HL-60/S4 treated with phorbol 12-myristate 13-acetate at 8.2 ng/mL for 4 days and 3 days (cell line): Measurements from ENCODE around the gene RNF121.

Experiments used
- in situ Hi-C: fragments of 300-500 bp; cut with MboI; formaldehyde crosslinking; loops from 2 replicates; pipeline ENCODE4 v1.15.0; 2022; ENCODE audit warnings: low sequenced_read_pairs

The RNF121 gene

DNA sequence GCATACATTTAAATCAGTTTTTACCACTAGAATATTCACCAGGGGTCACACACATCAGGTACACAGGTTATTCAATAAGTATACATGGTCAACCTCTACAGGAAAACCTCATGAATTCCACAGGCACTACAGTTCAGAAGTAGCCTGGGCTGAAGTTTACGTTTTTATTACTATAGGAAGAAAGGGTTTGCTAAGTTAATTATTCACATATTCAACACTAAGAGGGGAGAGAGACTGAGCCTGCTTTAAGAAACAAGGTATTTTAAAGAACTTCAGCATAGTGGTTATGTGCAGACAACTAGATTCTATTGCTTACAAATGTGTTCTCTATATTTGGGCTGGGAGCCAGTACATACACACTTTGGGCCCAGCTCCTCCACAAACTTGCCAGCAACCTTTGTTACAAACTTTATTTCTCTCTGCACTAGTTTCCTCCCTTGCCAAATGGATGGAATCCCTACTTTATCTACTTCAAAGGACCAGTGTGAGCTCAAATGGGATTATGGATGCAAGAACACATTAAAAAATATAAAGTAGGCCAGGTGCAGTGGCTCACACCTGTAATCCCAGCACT, 101.7 kb downstream of the RNF121 start:
- in situ Hi-C loops: loop anchor here (25.0 kb wide), 1 partner anchor 407 kb away; the partner anchor contains the start of gene CLPB

DNA sequence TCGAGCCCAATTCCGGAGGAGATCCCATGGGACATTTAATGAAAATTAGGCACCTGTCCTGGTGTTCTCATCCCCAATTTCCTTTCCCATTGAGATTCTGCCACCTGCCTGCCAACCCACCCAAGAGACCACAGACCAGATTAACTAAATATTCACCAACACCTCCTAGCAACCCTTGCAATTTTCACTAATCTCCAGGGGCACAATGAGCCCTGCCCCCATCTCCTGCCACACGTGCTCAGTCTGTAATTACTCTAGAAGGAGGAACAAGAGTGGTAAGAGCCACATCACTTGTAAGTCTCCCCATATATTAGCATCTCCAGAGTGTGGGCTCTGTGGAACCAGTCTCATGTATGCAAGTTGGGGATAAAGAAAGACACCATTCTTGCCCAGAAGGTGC, 107.8 kb downstream of the RNF121 start:
- in situ Hi-C loops: loop anchor here (25.0 kb wide), 1 partner anchor 401 kb away; the partner anchor contains the start of gene CLPB

- in situ Hi-C loops: loop anchor here (25.0 kb wide), 1 partner anchor 400 kb away; the partner anchor contains the start of gene CLPB
Observed at GRCh38 chr11:72037554-72038311, 108.9 kb downstream of the RNF121 start.

- in situ Hi-C loops: loop anchor here (25.0 kb wide), 1 partner anchor 399 kb away; the partner anchor contains the start of gene CLPB
Observed at GRCh38 chr11:72038491-72038890, 109.6 kb downstream of the RNF121 start.

GRCh38 chr11:72039031-72039855, 110.4 kb downstream of the RNF121 start:
- in situ Hi-C loops: loop anchor here (25.0 kb wide), 1 partner anchor 398 kb away; the partner anchor contains the start of gene CLPB

DNA sequence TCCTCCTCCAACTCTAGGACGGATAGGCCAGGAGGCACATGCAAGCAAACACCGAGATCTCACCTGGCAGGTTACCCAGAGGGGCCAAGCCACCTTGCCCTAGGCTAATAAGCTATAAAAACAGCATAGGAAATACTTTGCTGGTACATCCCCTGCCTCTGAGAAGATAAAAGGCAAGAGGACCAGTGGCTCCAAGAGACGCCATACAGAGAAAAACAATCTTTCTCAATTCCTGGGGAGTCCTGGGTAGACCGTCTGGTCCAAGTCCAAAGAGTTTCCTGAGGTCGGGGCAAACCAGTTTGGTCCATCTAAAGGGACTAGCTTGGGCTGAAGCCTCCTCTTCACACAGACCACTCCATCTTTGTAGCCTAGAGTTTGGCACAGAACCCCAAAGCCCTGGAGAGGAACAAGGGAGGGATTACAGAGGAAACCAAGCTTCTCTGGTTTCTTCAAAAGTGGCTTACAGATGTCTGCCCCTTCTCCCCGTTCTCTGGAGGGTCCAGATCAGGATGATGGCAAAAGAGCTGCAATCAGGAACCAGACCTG, 111.1 kb downstream of the RNF121 start:
- in situ Hi-C loops: loop anchor here (25.0 kb wide), 1 partner anchor 397 kb away; the partner anchor contains the start of gene CLPB

DNA sequence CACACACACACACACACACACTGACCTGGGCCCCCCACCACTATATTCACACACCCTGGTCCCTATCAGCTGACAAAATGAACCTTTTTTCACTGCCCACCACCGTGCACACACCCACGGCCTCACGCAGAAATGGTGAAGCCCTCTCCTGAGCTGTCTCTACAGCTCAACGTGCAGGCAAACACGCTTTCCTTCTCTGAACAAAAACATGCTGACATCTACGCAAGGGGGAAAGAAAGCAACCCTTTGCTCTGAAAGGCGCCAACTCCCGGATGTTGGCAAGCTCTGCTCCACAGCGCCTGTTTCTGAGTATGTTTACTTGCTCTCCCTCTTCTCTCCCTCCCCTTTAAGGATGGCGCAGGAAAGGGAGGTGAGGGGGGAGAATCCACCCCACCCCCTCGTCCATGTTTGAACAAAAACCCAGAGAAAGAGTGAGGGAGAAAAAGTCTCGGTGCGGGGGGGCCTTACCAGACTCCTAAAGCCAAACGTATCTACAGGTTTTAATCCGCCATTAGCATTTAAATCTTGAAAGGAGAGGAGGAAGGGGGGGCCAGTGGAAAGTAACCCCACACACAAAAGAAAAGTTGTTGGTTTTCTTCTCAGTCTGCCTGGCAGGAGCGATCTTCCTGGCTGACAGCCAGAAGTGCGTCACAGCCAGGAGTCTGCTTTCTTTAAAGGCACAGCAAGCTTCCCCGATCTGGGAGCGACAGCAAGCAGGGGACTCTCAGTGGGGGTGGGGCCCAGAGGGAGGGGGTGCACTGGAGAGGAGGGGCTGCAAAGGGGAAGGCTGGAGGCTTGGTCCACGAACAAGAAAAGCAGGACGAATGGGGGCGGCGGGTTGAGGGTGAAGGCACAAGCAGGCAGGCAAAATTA, 111.9 kb downstream of the RNF121 start:
- in situ Hi-C loops: loop anchor here (25.0 kb wide), 1 partner anchor 397 kb away; the partner anchor contains the start of gene CLPB

GRCh38 chr11:72041364-72042063, 112.7 kb downstream of the RNF121 start:
- in situ Hi-C loops: loop anchor here (25.0 kb wide), 1 partner anchor 396 kb away; the partner anchor contains the start of gene CLPB

DNA sequence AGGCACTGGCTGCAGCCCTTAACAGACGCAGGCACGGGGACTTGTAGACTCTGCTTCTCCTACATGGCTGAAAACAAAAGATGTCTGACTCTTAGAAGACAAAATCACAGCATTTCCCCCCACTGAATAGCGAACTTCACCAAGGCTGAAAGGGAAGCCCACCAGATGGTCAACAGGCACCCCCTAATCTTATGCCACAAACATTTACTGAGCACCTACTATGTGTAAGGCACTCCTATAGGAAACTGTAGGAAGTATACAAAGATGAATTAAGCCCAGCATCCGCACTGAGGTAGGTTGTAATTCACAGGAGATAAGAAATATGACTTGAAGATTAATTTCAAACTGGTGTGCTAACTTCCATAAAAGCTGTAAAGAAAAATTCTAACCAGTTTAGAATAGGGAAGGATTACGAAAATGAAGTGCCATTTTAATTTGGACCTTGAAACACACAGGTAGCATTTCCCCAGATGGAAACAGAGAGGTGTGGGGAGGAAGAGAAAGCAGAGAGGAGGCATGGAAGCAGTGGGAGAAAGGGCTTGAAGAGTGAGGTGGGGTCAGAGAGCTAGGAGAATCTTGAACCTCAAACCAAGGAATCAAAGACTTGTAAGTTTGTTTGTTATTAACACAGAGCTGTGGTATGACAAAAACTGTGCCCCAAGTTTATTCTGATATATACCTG, 113.4 kb downstream of the RNF121 start:
- in situ Hi-C loops: loop anchor here (25.0 kb wide), 1 partner anchor 395 kb away; the partner anchor contains the start of gene CLPB

DNA sequence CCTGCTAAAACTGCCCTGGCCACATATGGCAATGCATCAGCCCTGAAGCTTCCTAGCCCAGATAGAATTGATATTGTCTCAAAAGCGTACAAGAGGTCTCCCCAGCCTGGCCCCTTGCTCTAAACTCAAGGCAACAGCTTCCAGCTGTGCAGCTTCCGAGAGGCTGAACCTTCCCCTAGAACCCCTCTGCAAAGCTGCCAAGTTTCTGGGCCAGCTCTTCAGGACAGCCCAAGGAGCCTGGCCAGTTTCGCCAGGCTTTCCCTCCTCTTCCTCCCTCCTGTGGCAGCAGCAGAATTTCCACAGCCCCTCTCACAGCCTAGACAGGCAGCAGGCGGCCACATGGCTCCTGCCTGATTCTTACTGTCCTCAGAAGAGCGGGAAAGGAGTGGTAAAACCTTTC, 117.0 kb downstream of the RNF121 start:
- in situ Hi-C loops: loop anchor here (25.0 kb wide), 1 partner anchor 391 kb away; the partner anchor contains the start of gene CLPB
